ENCODE data around the gene BOLA3. TPM values are rescaled to one million over a fixed set of nuclear protein-coding genes. Genes with fewer than 3 reads are reported as not detected.
A peak's percentile ranks its signal among the peaks of the same experiment; 100 is the strongest.
"Not testable (repeated sequence)": the region's sequence is repeated elsewhere in the genome, so short reads cannot be mapped to it uniquely, and the experiment has no call there.

Gene BOLA3
- total and polyA plus RNA-seq, 12 donors: 63.9 to 166 (median 85.5) TPM

DNA sequence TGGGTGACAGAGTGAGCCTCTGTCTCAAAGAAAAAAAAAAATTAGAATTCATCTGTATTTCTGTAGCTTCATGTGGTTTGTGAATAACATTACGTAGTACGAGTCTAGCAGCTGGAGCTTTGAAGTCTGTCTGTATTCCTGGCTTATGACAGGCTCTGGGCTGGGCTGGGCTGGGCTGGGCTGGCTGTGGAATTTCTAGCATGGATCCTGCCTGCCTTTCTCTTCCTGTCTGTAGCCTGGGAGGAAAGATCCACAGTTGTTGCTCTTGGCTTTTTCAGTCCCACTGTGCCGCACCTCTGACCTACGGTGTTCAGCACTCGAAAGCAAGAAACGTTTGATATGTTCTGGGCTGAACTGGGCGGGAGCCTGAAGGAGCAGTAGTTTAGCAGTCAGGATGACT is 55.4 kb downstream of the BOLA3 start:
- DNase-seq (no peak), ATAC-seq (peak in 1 of 8 donors; percentile 50)
- Histone ChIP-seq H3K36me3 (peaks cover 0 to 97% (median 22%) of the 10 kb centered on the region in 9 donors), H3K27me3 (no peaks in the 10 kb centered on the region), H3K4me3 (no peak overlapping the region), H3K4me1 (no peaks in the 10 kb centered on the region), H3K27ac (no peak overlapping the region), H3K9me3 (no peaks in the 10 kb centered on the region)
- TF ChIP-seq, protein P1, sequence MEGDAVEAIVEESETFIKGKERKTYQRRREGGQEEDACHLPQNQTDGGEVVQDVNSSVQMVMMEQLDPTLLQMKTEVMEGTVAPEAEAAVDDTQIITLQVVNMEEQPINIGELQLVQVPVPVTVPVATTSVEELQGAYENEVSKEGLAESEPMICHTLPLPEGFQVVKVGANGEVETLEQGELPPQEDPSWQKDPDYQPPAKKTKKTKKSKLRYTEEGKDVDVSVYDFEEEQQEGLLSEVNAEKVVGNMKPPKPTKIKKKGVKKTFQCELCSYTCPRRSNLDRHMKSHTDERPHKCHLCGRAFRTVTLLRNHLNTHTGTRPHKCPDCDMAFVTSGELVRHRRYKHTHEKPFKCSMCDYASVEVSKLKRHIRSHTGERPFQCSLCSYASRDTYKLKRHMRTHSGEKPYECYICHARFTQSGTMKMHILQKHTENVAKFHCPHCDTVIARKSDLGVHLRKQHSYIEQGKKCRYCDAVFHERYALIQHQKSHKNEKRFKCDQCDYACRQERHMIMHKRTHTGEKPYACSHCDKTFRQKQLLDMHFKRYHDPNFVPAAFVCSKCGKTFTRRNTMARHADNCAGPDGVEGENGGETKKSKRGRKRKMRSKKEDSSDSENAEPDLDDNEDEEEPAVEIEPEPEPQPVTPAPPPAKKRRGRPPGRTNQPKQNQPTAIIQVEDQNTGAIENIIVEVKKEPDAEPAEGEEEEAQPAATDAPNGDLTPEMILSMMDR (IDR thresholded peaks at IDR 0.05): no peak
- intact Hi-C loops (cut with DNase I): no loop called here
- WGBS, 2 donors: 82% methylated on average over 7 of the region's 7 CpGs

DNA sequence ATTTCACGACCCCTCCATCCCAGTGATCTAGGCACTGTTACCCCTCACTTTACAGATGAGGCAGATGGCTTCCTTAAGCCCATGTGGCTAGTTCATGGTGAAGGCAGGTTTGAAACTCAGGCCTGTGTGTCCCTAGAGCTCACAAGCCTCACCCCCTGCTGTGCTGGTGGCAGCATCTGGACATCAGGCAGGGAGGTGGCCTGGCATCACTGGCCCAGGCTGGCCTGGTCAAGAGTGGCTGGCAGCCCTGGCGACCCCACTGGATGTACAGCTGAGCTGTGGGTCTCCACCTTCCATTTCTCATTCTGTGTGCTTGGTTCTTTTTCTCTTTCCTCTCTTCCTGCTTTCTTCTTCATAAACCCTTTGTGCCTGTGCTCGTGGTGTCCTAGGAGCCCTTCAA is 56.3 kb downstream of the BOLA3 start:
- H3K36me3 ChIP-seq: peaks cover 0 to 99% (median 22%) of the 10 kb centered on the region in 9 donors
- ATAC-seq: no peak
- H3K4me3 ChIP-seq: no peak overlapping the region
- H3K27ac ChIP-seq: no peak overlapping the region
- TF ChIP-seq, protein P1 (IDR thresholded peaks at IDR 0.05): no peak
- no peaks in the 10 kb centered on the region for H3K27me3 ChIP-seq
- 96 to 100% methylated on average over 3 of the region's 3 CpGs for WGBS, 2 donors
- H3K9me3 ChIP-seq: no peaks in the 10 kb centered on the region
- no peaks in the 10 kb centered on the region for H3K4me1 ChIP-seq
- intact Hi-C loops (cut with DNase I): no loop called here
- DNase-seq: no peak

DNA sequence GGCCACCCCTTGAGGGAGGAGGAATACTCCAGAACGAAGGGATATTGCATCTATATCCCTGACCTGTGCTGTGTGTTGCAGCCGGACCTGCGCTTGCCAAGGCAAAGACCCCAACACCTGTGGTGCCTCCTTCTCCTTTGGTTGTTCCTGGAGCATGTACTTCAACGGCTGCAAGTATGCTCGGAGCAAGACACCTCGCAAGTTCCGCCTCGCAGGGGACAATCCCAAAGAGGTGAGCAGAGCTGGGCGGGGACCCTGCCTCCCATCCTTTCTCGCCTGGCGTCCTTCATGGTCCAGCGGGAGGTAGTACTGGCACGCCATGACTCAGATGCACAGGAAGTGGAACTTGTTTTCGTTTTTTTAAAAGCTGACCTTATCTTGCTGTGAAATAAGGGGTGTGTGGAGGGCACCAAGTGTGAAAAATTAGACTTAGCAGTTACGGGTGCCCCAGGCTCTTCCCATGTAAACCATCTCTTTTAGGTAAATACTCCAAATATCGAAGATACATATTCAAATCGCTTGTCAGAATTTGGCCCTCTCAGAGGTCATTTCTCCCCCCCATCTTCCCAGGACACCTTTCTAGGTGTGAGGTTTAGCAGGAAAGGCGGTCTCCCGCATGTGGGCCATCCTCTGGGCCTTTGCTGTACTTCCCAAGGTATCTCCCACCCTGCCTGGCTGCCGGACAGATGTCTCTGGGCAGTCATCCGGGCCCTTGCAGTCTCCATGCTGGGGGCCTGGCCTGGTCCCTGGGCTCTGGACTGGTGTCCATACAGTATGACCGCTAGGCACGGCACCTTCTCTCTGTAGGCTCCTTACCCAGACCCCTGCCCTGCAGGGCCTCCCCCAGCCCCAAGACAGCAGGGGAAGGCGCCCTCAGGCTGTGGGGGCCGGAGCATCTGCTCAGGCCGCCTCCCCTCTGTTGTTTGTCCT is 57.6 kb downstream of the BOLA3 start:
- TF ChIP-seq, protein P1 (IDR thresholded peaks at IDR 0.05): no peak
- H3K36me3 ChIP-seq: peaks cover 0 to 92% (median 22%) of the 10 kb centered on the region in 9 donors
- no peak overlapping the region for H3K4me3 ChIP-seq
- H3K9me3 ChIP-seq: no peaks in the 10 kb centered on the region
- intact Hi-C loops (cut with DNase I): no loop called here
- WGBS, 2 donors: 93 to 95% methylated on average over 26 of the region's 26 CpGs
- H3K27me3 ChIP-seq: no peaks in the 10 kb centered on the region
- DNase-seq (no peak), ATAC-seq (no peak)
- no peak overlapping the region for H3K27ac ChIP-seq
- H3K4me1 ChIP-seq: no peaks in the 10 kb centered on the region

DNA sequence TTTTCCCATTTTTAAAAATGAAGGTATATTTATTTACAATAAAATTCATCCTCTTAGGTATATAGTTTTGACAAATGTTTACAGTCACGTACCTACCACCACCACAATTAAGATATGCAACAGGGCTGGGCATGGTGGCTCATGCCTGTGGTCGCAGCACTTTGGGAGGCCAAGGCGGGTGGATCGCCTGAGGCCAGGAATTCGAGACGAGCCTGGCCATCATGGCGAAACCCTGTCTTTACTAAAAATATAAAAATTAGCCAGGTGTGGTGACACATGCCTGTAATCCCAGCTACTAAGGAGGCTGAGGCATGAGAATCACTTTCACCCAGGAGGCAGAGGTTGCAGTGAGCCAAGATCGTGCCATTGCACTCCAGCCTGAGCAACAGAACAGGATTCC is 59.0 kb downstream of the BOLA3 start:
- intact Hi-C loops (cut with DNase I); H3K9me3 ChIP-seq; H3K27ac ChIP-seq; H3K4me3 ChIP-seq; H3K27me3 ChIP-seq; ATAC-seq; DNase-seq; H3K4me1 ChIP-seq: not testable (repeated sequence)
- peaks cover 0 to 90% (median 22%) of the 10 kb centered on the region in 9 donors for H3K36me3 ChIP-seq
- WGBS, 2 donors: 90 to 98% methylated on average over 8 of the region's 8 CpGs

DNA sequence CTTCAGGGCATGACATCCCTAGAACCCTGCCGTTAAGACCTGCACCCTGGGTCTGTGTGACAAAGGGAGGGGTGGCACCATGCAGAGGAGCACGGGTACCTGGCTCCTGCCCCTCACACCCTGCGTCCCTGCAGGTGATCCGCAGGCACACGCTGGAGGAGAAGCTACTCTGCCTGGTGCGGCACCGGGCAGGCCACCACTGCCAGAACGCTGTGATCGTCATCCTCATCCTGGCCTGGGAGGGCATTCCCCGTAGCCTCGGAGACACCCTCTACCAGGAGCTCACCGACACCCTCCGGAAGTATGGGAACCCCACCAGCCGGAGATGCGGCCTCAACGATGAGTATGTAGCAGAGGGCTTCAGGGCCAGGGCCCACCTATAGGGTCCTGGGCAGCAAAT is 60.0 kb downstream of the BOLA3 start:
- H3K27ac ChIP-seq: no peak overlapping the region
- no peaks in the 10 kb centered on the region for H3K4me1 ChIP-seq
- no peak for DNase-seq
- peaks cover 0 to 90% (median 18%) of the 10 kb centered on the region in 9 donors for H3K36me3 ChIP-seq
- TF ChIP-seq, protein P1 (IDR thresholded peaks at IDR 0.05): no peak
- 97% methylated on average over 16 of the region's 16 CpGs for WGBS, 2 donors
- H3K27me3 ChIP-seq: no peaks in the 10 kb centered on the region
- no peaks in the 10 kb centered on the region for H3K9me3 ChIP-seq
- no peak overlapping the region for H3K4me3 ChIP-seq
- intact Hi-C loops (cut with DNase I): no loop called here
- ATAC-seq: no peak

Data from heart right ventricle (tissue), 16 donors.